Activated CD4-positive, alpha-beta T cell treated with anti-CD3 and anti-CD28 coated beads, Interleukin-10, Interleukin-2, amounts not matched to agents 100 ng/mL and 50 ng/mL, durations not matched to agents 16 hours and 8 hours (primary cell): ENCODE results near the gene C10orf90.

Source experiments
- DNase-seq: peaks from one replicate; pipeline ENCODE4 v3.0.0-alpha.2; 2020

C10orf90 gene

DNA sequence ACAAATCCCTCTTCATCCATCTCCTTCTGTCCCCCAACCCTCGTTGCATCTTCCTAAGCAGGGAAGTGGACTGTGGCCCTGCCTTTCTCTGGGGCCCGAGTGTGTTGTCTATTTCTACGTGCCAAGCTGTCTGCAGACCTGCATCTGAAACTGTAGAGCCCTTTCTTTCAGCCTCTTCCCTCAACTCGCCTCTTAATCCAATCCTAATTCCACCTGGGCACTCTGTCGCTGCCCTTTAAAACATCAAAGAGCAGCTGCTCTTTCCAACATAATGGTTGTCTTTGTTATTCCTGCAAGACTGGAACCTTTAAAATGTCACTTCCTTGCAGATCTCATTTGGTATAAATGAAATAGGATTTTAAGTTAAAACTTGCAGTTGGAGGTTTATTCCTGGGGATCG is 260.7 kb downstream of the C10orf90 start:
- DNase-seq: no peak

DNA sequence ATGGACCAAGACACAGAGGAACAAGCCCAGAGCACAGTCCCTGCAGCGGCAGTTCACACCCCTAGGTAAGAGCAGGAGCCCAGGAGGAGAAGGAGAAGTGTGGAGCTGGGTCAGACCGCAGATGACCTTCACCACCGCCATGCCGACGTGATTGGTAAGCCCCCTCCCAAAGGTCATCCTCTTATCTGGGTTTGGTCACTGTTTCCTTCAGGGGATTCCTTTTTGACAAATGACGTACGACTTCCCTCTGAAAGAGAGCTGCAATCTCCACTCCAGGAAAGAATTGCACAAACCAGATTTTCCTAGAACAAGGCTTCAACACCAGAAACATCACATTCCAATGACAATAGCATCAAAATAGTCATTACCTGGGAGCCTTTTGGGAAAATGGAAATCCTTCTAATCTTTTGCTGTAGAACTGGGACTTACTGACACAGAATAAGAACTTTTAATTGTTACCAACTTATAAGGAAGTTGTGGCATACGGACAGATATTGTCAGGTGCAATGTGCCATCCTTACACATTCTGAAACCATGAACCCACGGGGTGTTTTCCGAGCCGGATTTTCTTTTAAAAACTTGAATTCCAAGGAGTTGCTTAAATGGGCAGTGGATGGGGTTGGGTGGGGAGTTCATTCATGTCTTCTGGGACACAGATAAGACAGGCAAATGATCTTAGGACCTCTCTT is 261.4 kb downstream of the C10orf90 start:
- no peak for DNase-seq

DNA sequence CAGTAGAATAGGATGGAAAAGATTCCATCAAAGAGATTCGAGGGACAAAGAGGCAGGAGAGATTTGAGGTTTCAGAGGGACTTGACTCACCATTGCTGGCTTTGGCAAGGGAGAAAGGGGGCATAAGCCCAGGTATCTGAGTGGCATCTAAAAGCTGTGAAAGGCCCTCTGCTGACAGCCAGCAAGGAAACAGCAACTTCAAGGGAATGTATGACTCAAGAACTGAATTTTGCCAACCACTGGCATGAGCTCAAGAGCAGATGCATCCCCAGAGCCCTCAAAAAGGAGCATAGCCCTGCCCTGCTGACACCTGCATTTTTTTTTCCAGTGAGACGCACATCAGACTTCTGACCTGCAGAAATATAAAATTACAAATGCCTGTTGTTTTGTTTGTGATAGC is 262.7 kb downstream of the C10orf90 start:
- no peak for DNase-seq

DNA sequence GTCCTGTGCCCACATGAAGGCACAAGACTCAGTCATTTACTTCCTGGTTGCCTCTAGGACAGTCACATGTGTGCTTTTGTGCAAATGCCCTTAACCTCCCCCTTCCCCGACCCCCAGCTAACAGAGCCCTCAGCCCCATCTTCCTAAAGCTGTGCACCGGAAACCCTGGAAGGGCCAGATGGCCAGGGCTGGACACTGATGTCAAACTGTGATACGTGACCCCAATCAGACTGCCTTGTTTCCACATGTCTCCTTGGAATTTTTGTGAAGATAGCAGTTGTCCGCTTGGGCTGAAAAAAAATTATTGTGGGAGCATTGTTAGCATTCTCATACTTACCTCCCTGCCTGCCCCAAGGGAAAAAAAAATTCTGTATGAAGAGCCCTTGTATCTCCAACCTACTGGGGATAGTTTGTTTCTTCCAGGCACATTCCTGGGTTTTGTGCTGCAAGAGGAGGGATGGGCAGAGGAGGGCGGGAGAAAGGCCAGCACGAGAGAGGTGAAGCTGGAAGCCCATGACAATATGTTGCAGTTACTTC is 265.2 kb downstream of the C10orf90 start:
- DNase-seq: no peak

DNA sequence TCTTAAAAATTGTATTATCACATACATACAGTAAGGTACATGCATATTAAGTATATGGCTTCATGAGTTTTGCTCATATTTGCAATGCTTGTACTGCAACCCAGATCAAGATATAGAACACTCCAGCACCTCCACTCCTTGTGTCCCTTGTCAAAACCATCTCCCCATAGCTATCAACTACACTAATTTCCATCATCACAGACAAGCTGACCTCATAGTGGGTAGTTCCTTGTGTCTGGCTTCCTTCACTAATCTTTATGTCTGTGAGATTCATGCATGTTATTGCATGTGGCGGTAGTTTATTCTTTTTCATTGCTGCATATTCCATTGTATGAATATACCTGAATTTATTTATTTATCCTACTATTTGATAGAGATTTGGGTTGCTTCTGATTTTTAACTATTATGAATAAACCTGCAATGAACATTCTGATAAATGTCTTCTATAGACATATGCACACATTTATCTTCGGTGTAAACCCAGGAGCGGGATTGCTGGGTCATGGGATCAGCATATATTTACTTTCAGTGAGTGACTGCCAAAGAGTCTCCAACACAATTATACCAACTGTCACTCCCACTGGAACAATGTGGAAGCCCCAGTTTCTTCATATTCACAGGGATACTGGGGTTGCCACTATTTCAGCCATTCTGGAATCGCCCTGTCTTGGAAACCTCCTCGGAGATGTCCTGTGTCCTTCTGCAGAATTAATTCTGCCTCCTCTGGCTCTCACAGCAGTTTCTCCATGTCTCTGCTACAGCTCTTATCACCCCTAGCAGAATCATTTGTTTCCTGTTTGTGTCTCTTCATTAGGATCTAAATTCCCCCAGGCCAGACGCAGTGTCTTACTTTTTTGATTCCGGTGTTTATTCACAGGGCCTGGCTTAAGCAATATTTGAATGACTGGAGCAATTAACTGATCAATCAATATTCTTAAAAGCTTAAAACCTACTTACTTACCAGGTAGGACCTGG is 267.5 kb downstream of the C10orf90 start:
- no peak for DNase-seq

DNA sequence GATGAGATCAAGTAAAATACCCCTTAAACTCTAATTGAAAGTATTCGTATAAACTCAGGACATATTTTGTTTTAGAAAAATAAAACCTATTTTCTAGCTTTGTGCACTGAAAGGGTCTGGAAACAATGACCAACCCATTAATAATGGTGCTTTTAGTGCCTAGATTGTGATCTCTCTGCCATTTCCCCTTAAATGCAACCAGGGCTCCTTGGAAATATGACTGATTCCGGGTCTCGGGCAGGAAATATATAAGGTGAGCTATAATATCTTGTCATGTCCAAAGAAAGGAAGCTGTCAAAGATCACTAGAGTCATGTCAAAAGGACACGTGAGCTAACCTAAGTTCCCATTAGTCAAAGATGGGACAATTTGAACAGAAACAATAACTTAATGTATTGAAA is 269.9 kb downstream of the C10orf90 start:
- no peak for DNase-seq

DNA sequence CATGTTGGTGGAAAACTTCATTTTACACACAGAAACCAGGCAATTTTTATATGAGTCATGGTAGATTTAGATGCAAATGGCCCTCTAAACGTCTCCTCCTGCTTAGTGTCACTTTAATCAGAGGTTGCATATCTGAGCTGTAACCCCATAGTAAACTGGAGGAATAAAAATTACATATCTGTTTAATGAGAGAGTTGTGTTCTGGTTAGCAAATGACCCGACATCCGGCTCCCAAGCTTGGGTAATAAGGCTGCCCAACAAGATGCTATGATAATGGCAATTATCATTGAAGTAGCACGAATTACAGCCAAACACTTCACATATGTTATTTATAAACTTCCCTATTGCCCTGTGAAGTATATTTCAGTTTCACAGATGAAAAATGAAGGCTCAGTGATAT is 271.6 kb downstream of the C10orf90 start:
- DNase-seq: no peak

DNA sequence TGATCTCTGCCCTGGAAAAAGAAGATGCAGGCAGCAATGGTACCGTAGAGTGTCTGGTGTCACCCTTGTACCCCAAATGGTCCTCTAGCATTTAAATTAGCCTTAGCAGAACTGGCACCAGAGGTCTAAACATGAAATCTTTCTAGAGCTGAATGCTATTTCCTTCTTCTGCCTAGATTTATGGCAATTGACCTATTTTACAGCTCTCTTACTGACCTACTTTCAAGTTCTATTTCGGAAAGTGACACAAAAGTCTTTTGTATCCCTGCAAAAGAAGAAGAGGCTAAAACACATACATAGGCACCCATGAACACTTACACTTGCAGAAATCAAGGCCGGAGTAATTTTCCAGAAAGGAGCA is 272.1 kb downstream of the C10orf90 start:
- DNase-seq: no peak

DNA sequence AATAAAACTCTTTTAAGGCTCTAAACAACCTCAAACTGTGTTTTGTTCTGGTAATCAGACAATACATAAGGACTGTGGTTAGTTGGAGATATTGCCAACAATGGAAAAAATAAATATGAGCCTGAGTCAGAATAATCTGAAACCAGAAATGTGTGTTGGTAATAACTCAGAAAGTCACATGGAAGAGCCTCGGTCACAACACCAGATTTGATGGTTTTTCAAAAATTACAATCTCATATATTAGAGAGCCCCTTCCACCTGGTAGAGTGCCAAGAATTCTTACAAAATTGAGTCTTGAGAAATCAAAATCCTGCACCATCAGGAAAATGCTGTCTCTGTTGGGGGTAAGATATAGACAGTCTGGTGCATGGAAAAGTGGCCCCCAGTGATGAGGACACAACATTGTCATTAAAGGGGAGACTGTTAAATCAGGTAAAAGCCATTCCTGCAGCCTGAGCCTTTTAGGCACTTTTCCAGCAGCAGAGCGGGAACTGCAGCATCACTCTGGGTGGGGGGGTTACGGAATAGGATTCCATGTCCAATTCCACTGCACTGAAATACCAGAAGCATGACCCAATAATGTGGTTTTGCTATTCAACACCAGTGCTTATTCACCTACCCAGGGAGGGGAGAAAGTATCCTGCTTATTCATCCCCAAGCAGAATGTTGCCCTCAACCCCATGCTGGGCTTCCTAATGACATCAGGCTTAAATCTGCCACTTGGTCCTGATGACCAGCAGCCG is 272.7 kb downstream of the C10orf90 start:
- no peak for DNase-seq

DNA sequence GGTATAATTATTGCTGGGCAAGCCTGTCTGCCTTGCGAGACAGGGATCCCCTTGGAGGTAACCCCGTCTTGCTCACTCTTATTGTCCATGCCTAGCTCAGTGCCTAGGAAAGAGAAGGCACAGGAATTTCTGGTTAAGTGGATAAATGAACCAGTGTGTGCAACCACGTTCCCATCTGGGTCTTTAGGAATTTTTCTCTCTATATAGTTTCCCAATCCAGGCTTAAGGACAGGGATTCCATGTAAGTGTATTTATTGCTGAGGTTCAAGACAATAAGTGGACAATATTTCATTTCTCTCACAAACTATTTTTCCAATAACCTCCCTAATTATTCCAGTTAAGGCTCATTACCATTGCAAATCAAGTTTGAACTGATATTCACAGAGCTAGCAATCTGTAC is 273.3 kb downstream of the C10orf90 start:
- no peak for DNase-seq

DNA sequence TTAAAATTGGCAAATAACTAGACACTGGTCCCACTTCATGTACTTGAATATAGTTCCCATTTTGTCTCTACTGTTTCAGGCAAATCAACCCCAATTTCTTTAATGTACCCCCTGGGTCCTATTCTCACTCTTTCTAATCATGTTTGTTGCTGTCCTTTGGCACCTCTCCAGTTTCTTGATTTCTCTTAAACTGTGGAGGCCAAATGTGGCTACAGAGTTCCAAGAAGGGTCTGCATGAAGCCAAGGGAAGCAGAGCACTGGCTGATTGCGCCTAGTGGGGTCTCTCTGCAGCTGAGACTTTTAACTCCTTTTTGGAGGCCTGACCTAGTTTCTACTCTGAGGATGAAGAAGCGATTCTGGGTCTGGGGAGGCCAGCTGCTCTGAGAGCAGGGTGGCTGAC is 275.5 kb downstream of the C10orf90 start:
- no peak for DNase-seq

DNA sequence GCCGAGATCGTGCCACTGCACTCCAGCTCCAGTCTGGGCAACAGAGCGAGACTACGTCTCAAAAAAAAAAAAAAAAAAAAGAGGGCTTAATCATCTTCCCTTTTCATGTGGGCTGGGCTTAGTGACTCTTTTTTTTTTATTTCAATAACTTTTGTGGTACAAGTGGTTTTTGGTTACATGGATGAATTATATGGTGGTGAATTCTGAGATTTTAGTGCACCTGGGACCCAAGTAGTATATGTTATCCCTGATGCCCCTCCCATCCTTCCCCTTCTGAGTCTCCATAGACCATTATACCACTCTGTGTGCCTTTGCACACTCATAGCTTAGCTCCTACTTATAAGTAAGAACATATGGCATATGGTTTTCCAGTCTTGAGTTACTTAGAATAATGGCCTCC is 277.4 kb downstream of the C10orf90 start:
- no peak for DNase-seq

DNA sequence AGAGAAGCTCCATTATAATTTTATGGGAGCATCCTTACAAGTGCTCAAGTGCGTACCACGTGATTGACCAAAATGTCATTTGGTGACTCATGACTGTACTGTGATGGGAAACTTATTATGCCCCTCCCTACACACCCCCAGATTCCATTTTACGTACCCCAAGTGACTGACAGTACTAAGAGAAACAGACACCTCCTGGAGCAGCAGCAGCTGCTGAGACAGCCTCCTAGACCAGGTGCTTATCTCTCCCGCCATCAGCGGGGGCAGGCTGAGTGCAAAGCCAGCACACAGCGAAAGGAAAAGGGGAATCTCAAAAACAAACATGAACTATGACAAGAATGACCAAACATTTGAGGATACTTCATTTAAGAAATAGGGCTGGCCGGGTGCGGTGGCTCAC is 278.0 kb downstream of the C10orf90 start:
- DNase-seq: no peak

DNA sequence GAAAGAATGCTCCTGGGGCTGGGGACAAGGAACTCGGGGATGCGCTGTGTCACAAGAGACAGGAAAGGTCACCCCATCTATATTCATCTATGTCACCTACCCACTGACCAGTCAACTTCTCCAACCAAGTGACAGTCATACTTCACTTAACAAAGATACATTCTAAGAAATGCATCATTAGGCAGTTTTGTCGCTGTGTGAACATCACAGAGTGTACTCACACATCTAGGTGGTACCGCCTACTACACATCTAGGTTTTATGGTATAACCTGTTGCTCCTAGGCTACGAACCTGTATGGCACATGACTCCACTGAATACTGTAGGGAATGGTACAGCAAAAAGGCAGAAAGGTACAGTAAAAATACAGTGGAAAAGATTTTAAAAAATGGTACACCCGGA is 278.4 kb downstream of the C10orf90 start:
- no peak for DNase-seq

DNA sequence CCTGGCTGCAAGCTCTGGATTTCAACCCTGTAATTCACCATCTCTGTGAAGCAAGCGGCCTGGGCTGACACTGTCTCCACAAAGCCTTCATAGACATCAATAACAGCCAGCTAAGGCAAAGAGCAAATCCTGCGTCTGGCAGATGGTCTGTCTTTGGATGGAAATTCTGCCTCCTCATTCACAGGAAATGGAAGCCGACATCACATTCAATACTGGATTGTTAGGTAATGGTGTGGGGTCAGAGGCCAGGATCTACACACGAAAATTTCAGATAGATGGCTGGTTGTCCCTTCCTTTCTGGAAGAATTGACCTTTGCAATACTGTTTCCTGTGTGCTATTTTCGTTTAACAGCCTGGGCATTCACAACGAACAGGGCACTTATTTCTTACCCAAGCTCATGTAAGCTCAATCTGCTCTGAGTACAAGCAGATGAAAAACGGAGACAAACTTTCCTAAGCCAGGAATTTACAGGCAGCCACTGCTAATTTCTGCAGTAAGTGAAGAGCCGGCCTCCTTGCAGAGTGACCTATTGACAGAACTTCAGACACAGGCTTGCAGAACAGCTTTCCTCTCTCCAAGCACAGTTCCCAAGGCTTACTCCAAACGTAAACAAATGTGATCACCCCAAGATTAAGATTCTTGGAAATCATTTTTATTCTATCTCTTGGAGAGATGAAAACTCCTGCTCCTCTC is 279.2 kb downstream of the C10orf90 start:
- no peak for DNase-seq

DNA sequence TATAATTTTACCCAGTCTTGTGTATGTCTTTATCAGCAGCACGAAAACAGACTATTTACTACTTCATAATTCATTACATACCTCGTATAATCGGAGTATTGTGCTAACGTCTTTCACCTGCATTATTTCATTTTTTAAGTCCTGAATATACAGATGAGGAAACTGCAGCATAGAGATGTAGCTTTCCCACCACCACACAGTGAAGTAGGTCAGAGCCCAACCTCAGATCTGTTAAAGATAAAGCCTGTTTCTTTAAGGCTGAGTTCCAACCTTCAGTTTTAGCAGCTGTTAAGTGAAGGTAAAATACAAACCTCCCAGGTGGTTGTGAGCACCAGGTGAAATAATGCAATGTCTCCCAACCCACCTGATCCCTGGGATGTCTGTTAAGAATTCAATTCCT is 280.2 kb downstream of the C10orf90 start:
- DNase-seq: no peak

DNA sequence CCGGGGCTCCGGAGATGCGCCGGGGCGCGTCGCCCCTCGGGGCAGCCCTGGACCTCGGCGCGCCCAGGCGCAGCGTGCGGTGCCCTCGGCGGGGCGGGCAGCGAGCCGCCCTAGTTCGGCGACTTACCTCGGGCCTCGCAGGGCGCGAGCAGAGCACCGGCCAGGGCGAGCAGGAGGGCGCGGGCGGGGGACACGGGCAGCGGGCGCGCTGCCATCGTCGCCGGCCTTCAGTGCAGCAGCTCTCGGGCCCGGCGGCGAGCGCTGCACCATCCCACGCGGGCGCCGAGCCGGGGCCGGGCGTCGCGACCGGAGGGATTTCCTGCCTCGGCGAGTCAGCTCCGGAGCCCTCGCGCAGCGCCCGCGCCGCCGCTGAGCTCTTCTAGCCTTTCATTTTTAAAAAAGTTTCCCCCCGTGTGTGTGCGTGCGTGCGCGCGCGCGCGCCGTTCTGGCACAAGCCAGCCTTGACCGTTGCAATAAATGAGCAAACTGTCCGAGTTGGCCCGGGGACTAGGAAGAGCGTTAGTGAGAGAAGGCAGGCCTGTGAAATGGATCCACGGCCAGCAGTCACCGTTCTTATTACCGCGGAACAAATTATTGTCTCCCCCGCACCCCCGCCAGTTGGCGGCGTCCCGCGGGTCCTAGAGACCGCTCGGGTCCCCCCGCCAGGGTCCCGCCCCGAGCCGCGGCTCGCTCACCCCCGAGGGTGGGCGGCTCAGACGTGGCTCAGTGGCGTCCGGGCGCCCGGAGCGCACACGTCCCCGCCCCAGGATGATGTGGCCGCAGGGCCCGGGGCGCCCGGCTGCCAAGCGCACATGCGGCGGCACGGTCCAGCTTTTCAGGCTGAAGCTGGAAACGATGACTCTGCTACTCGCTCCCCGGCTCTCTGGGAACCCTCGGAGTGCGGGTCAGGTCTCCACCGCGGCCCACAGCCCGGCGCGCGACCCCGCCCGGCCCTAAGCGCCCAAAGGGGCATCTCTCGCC is 282.3 kb downstream of the C10orf90 start, which contains the start of gene ADAM12:
TSS of gene ADAM12 (minus strand) at position 547 of the 981 bp plus-strand sequence. CDS start at position 215, 332 bp downstream.
- peak; percentile 4 for DNase-seq

DNA sequence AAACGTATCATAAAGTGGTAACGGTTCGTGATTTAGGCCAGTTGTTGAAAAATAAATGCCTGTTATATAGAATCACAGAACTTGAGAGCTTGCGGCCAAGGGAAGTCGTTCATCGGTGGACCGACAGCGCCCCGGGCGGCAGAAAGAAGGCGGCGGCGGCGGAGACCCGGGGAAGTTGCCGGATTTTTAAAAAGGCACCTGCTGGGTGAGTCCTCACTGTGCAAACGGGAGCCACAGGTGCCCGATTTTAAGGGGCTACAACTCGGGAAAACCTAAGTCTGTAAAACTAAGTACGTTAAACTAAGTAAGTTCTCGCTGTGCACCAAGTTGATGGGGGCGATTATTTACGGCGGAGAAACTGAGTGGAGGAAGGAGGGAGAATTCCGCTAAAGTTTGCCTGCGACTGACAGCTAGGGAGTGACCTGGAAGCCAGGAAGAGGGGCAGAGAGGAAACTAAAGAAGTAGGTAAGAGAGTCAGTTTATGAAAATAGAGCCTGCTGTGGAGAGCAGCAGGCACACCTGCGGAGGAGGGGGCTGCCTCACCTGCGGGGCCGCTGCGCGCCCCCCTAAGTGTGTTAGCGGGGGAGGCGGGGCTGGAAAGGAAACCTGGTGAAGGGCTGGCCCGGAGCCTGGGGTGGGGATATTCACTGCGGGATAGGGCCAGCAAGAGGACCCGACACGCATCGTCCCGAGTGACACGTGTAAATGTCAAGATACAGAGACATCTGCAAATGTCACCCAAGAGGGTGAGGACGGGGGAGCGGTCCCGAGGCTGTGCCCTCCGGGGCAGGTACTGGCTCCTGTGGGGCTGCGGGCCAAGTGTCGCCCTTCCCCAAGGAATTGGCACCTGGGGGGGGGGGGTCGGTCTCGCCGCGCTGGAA is 283.2 kb downstream of the C10orf90 start:
- DNase-seq: peak; percentile 53

DNA sequence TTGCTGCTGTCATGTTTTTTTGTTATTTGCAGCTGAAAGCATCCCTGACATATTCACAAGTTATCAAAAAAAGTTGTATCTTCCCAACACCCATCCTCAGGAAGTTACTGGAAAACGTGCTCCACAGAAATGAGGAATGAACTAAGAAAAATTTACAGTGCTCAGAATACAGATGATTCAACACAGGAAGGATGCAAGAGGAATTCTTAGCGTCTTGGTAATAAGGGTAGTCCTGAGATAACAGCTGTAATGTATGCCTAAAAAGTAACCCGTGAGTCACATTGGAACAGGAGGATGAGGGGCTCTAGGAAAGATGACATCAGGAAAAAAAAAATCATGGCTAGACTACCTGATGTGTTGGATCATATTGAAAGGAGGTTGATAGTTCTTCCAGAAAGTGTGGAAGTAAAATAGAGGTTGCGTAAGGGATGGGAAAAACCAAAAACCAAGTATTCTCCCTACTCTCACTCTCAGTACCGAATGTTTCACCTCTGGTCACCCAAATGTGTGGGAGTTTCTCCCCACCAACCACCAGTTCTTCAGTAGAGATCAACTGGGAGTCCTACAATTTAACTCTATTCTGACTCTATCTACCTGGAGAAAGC is 286.1 kb downstream of the C10orf90 start:
- DNase-seq: no peak
